BJ (cell line): ENCODE measurements around the gene HIF3A. TPM values are rescaled to one million over a fixed set of nuclear protein-coding genes. Genes with fewer than 3 reads are reported as not detected.

Experiments used
- CTCF ChIA-PET: fragments of 350-600 bp; formaldehyde crosslinking; extraction: SDS; loops from one replicate; lab custom pipeline; 2021; ENCODE audit warnings: antibody characterized with exemption, inconsistent platforms; lab: Yijun Ruan, JAX
- POLR2A ChIA-PET: fragments of 300-600 bp; sonication (Branson Sonifier 250); formaldehyde crosslinking; extraction: SDS; loops from one replicate; lab custom pipeline; 2021; ENCODE audit warnings: antibody characterized with exemption; lab: Charles Lee
- DNase-seq: peaks from one replicate; pipeline ENCODE4 v3.0.0-alpha.2; 2011; ENCODE audit warnings: low read depth
- H3K27me3 ChIP-seq: 2 replicates; pipeline ENCODE4 v1.6.0; 2011; ENCODE audit warnings: low read length; ENCODE audit not compliant: control insufficient read depth, insufficient read depth
- H3K36me3 ChIP-seq: 2 replicates; pipeline ENCODE4 v1.5.1; 2011; ENCODE audit warnings: low read length; ENCODE audit not compliant: control insufficient read depth, insufficient read depth
- H3K4me3 ChIP-seq: 2 replicates; pipeline ENCODE4 v1.5.1; 2011; ENCODE audit warnings: low read depth, mild to moderate bottlenecking, control low read depth, low read length
- polyA plus RNA-seq: library from polyadenylated mRNA; depleted of rRNA; stranded (reverse); fragments of >200 nt; gene quantifications from 2 replicates; pipeline ENCODE4 v1.2.3, GENCODE V29; 2011
- TF ChIP-seq, protein P1 (sequence below): IDR thresholded peaks from 2 replicates; pipeline ENCODE4 v1.5.1; 2011; ENCODE audit warnings: low read depth, mild to moderate bottlenecking, control low read depth, inconsistent platforms, low read length, moderate library complexity; ENCODE audit not compliant: insufficient read depth

Gene HIF3A
- polyA plus RNA-seq, 1 experiment, result not detected

DNA sequence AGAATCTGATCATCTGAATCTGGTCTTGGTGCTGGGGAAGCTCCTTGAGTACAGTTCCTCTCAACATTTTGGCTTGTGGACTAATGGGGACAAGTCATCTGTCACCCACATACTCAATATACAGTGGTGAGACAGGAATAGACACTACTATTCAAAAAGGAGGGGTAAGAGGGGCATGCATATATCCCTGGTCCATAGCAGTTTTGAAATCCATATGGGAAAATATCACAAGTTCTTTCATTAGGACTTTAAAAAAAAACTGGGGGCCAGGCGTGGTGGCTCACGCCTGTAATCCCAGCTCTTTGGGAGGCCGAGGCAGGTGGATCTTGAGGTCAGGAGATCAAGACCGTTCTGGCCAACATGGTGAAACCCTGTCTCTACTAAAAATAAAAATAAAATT, 29.8 kb downstream of the HIF3A start:
- Histone ChIP-seq H3K4me3 (no peak overlapping the region), H3K36me3 (no peaks in the 10 kb centered on the region), H3K27me3 (no peaks in the 10 kb centered on the region)
- TF ChIP-seq, protein P1, sequence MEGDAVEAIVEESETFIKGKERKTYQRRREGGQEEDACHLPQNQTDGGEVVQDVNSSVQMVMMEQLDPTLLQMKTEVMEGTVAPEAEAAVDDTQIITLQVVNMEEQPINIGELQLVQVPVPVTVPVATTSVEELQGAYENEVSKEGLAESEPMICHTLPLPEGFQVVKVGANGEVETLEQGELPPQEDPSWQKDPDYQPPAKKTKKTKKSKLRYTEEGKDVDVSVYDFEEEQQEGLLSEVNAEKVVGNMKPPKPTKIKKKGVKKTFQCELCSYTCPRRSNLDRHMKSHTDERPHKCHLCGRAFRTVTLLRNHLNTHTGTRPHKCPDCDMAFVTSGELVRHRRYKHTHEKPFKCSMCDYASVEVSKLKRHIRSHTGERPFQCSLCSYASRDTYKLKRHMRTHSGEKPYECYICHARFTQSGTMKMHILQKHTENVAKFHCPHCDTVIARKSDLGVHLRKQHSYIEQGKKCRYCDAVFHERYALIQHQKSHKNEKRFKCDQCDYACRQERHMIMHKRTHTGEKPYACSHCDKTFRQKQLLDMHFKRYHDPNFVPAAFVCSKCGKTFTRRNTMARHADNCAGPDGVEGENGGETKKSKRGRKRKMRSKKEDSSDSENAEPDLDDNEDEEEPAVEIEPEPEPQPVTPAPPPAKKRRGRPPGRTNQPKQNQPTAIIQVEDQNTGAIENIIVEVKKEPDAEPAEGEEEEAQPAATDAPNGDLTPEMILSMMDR, result no peak
- ChIA-PET CTCF (interaction anchor here (0.7 kb wide), 1 partner anchor 9 kb away, joined by 3 read pairs; no protein-coding TSS in a partner anchor), POLR2A (no interaction called here)
- DNase-seq, result no peak

GRCh38 chr19:46328079-46328478, 31.2 kb downstream of the HIF3A start:
- ChIA-PET CTCF (no interaction called here), POLR2A (no interaction called here)
- H3K27me3 ChIP-seq, result no peaks in the 10 kb centered on the region
- DNase-seq, result no peak
- TF ChIP-seq, protein P1, result no peak
- no peak overlapping the region for H3K4me3 ChIP-seq
- H3K36me3 ChIP-seq, result no peaks in the 10 kb centered on the region

- no peak for DNase-seq
- POLR2A ChIA-PET, result no interaction called here
- Histone ChIP-seq H3K36me3 (no peaks in the 10 kb centered on the region), H3K4me3 (no peak overlapping the region), H3K27me3 (no peaks in the 10 kb centered on the region)
- CTCF ChIA-PET, result no interaction called here
- TF ChIP-seq, protein P1, result no peak
Measured at GRCh38 chr19:46330319-46330918, 33.6 kb downstream of the HIF3A start.

DNA sequence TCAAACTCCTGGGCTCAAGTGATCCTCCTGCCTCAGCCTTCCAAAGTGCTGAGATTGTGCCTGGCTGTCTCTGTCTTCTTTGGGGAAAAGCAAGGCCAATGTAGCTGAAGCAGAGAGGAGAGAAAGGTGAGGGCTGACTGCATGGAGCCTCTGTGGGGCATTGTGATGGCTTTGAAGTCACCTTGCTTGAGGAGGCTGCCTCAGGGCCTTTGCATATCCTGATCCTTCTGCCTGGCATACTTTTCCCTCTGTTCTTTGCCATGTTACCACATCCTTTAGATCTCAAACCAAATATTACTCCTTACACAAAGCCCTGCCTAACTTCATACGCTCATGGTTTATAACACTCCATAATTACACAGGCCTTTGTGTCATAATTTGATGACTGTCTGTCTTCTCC, 40.6 kb downstream of the HIF3A start:
- DNase-seq, result no peak
- POLR2A ChIA-PET, result no interaction called here

GRCh38 chr19:46339446-46339845, 42.6 kb downstream of the HIF3A start:
- Histone ChIP-seq H3K36me3 (no peaks in the 10 kb centered on the region), H3K27me3 (peaks cover 6% of the 10 kb centered on the region), H3K4me3 (no peak overlapping the region)
- DNase-seq, result no peak
- ChIA-PET POLR2A (no interaction called here), CTCF (interaction anchor here (1.7 kb wide), 1 partner anchor 55 kb away, joined by 3 read pairs; no protein-coding TSS in a partner anchor)
- TF ChIP-seq, protein P1, result no peak

More for the DNA sequence above, 40.6 kb downstream of the HIF3A start:
- Histone ChIP-seq H3K36me3 (no peaks in the 10 kb centered on the region), H3K27me3 (peaks cover 6% of the 10 kb centered on the region), H3K4me3 (no peak overlapping the region)
- TF ChIP-seq, protein P1, result no peak
- CTCF ChIA-PET, result interaction anchor here (1.7 kb wide), 1 partner anchor 53 kb away, joined by 3 read pairs; no protein-coding TSS in a partner anchor
